SK-N-MC (cell line): ENCODE measurements around the gene PTPN14.

Experiments
- EZH2 ChIP-seq: fragments of 200-600 bp; sonication (generic); IDR thresholded peaks from one replicate; pipeline ENCODE4 v1.6.1; 2017; ENCODE audit warnings: antibody characterized with exemption
- POLR2AphosphoS5 ChIP-seq: IDR thresholded peaks from 2 replicates; pipeline ENCODE4 v1.6.1; 2012; ENCODE audit warnings: mild to moderate bottlenecking, low read depth, low read length, borderline replicate concordance

DNA sequence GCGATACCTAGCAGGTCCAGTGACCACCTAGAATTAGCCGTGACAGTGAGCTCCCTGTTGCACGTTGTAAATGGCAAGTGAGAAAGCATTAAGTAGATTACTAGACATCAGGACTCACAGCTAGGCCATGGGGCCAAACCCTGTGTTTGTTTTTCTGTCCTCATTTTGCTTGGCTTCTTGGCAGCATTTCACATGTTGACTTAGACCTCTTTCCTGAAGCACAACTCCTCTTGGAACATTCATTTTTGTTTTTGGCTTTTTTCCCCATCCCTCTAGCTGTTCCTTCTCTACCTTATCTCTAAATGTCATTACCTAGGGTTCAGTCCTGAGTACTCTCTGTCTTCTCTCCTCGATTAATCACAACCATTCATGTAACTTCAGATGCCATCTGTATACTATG, 16.9 kb upstream of the PTPN14 start:
- TF ChIP-seq EZH2: no peak
- no peak for TF ChIP-seq POLR2AphosphoS5
